Testis (tissue), 2 donors: Measurements from ENCODE around the gene SLC4A11.

ENCODE experiments used
- CTCF ChIP-seq, 3 experiments: fragments of 450-650 bp in 2 of 3; fragments of 200-600 bp in 1 of 3; sonication (generic) in 1 of 3; IDR thresholded peaks; one replicate each; pipeline ENCODE4 v1.5.1; 2016 to 2019; ENCODE audit warnings: antibody characterized with exemption in 3 of 3, mild to moderate bottlenecking in 2 of 3, moderate library complexity in 1 of 3
- POLR2A ChIP-seq: fragments of 450-650 bp; IDR thresholded peaks from one replicate; pipeline ENCODE4 v1.6.1; 2017; ENCODE audit warnings: antibody characterized with exemption, mild to moderate bottlenecking, moderate library complexity

DNA sequence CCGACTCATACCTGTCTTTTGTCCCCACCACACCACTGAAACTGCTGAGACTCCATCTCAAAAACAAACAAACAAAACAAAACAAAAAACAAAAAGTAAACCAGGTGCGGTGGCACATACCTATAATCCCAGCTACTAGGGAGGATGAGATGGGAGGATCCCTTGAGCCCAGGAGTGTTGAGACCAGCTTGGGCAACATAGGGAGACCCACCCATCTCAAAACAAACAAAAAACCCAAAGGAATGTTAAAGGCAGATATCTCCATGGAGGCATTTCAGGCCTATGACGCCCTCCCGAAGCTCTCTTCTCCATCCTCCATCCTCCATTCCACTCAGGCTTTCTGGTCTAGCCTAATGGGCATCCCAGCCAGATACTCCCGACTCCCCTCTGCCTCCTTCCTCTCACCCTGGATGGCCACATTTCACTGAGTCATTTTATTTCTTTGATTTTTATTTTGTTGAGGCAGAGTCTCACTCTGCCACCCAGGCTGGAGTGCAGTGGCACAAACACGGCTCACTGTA is 3.2 kb upstream of the SLC4A11 start:
- TF ChIP-seq CTCF (IDR thresholded peaks at IDR 0.05), result no peak
- no peak for TF ChIP-seq POLR2A
